Caco-2 (cell line): ENCODE results near the gene AP4E1. TPM values are rescaled to one million over a fixed set of nuclear protein-coding genes. Genes with fewer than 3 reads are reported as not detected.

Experiments
- BruUV-seq: library from RNA; stranded (reverse); fragments of 400-500 nt; replicated peaks from 2 replicates; lab custom pipeline; 2021; lab: Mats Ljungman, UMichigan
- CTCF ChIA-PET: fragments of 300-600 bp; sonication (Branson Sonifier 250); formaldehyde crosslinking; loops from one replicate; lab custom pipeline; 2022; ENCODE audit warnings: antibody characterized with exemption; lab: Charles Lee
- POLR2A ChIA-PET: fragments of 300-600 bp; sonication (Branson Sonifier 250); formaldehyde crosslinking; loops from one replicate; lab custom pipeline; 2022; ENCODE audit warnings: antibody characterized with exemption; lab: Charles Lee
- DNase-seq, 2 experiments: peaks; one replicate each; pipeline versions ENCODE4 v3.0.0 to v3.0.0-alpha.2; 2020 to 2022
- H3K27me3 ChIP-seq: replicated peaks from 2 replicates; pipeline ENCODE4 v1.6.0; 2011; ENCODE audit warnings: low read length; ENCODE audit not compliant: control insufficient read depth, insufficient read depth
- H3K36me3 ChIP-seq: 2 replicates; pipeline ENCODE4 v1.5.1; 2011; ENCODE audit warnings: low read length; ENCODE audit not compliant: control insufficient read depth, insufficient read depth
- H3K4me1 ChIP-seq: fragments of 250-450 bp; sonication (Bioruptor Pico); 2 replicates; pipeline ENCODE4 v1.5.1; 2020; ENCODE audit warnings: mild to moderate bottlenecking
- H3K4me3 ChIP-seq: 2 replicates; pipeline ENCODE4 v1.5.1; 2011; ENCODE audit warnings: low read depth, mild to moderate bottlenecking, control low read depth, low read length
- H3K9me3 ChIP-seq: fragments of 250-450 bp; sonication (Bioruptor Pico); 2 replicates; pipeline ENCODE4 v1.5.1; 2020; ENCODE audit warnings: mild to moderate bottlenecking, moderate library complexity
- H3K27ac Mint-ChIP-seq: one replicate; pipeline ENCODE4 v1.8.0; 2022; ENCODE audit warnings: mixed read lengths; ENCODE audit not compliant: unreplicated experiment
- H3K27me3 Mint-ChIP-seq: one replicate; pipeline ENCODE4 v1.8.0; 2022; ENCODE audit warnings: mixed read lengths; ENCODE audit not compliant: insufficient read depth, unreplicated experiment
- H3K36me3 Mint-ChIP-seq: one replicate; pipeline ENCODE4 v1.8.0; 2022; ENCODE audit warnings: mild to moderate bottlenecking, mixed read lengths; ENCODE audit not compliant: insufficient read depth, unreplicated experiment
- H3K4me1 Mint-ChIP-seq: one replicate; pipeline ENCODE4 v1.8.0; 2022; ENCODE audit warnings: low read depth, mixed read lengths; ENCODE audit not compliant: unreplicated experiment
- H3K4me3 Mint-ChIP-seq: one replicate; pipeline ENCODE4 v1.8.0; 2022; ENCODE audit warnings: mild to moderate bottlenecking, moderate library complexity, mixed read lengths; ENCODE audit not compliant: unreplicated experiment
- H3K9me3 Mint-ChIP-seq: one replicate; pipeline ENCODE4 v1.8.0; 2022; ENCODE audit warnings: mixed read lengths; ENCODE audit not compliant: unreplicated experiment
- CTCF ChIP-seq, 2 experiments: fragments of 200-600 bp in 1 of 2; IDR thresholded peaks; 1 replicate in 1 of 2; 2 replicates in 1 of 2; pipeline versions ENCODE4 v1.5.1 to v1.8.0; 2011 to 2022; ENCODE audit warnings: antibody characterized with exemption in 1 of 2, control low read depth in 1 of 2, inconsistent platforms in 1 of 2, low read depth in 1 of 2, low read length in 1 of 2, mild to moderate bottlenecking in 1 of 2, moderate library complexity in 1 of 2; ENCODE audit not compliant: insufficient read depth in 1 of 2, severe bottlenecking in 1 of 2, unreplicated experiment in 1 of 2
- intact Hi-C: fragments of 100-400 bp; cut with micrococcal nuclease; formaldehyde crosslinking; loops from one replicate; pipeline ENCODE4 v1.10.0; 2022; ENCODE audit not compliant: unreplicated experiment
- total RNA-seq: library from RNA; stranded (reverse); gene quantifications from 2 replicates; pipeline ENCODE4 v1.2.3, GENCODE V29; 2022

AP4E1 gene
- total RNA-seq, 1 experiment from 2014 or later, result 15.9 TPM

- ChIA-PET CTCF (no interaction called here), POLR2A (no interaction called here)
- Histone ChIP-seq H3K9me3 (peaks cover 29% of the 10 kb centered on the region), H3K27me3 (no peaks in the 10 kb centered on the region), H3K4me3 (no peak overlapping the region), H3K4me1 (peaks cover 7% of the 10 kb centered on the region; the same call in 1 of the 2 replicates), H3K36me3 (no peaks in the 10 kb centered on the region)
- peaks cover 76% of the 10 kb centered on the region for H3K36me3 Mint-ChIP-seq
- H3K27me3 Mint-ChIP-seq, result no peaks in the 10 kb centered on the region
- no peak overlapping the region for H3K27ac Mint-ChIP-seq
- H3K4me3 Mint-ChIP-seq, result no peak overlapping the region
- TSS peak; percentile 7 for BruUV-seq
- no peak for DNase-seq
- no peaks in the 10 kb centered on the region for H3K4me1 Mint-ChIP-seq
- intact Hi-C loops, result no loop called here
- H3K9me3 Mint-ChIP-seq, result peaks cover 58% of the 10 kb centered on the region
- no peak for TF ChIP-seq CTCF (IDR thresholded peaks at IDR 0.05; ENCODE audit: insufficient read depth in 1 of 2, low read depth in 1 of 2, low read length in 1 of 2, severe bottlenecking in 1 of 2, unreplicated experiment in 1 of 2)
Measured at GRCh38 chr15:50959717-50960116, 51.2 kb downstream of the AP4E1 start.

- Histone ChIP-seq H3K9me3 (peaks cover 29% of the 10 kb centered on the region), H3K4me3 (no peak overlapping the region), H3K36me3 (no peaks in the 10 kb centered on the region), H3K4me1 (peaks cover 7% of the 10 kb centered on the region; the same call in 1 of the 2 replicates), H3K27me3 (no peaks in the 10 kb centered on the region)
- no peak for TF ChIP-seq CTCF (IDR thresholded peaks at IDR 0.05; ENCODE audit: insufficient read depth in 1 of 2, low read depth in 1 of 2, low read length in 1 of 2, severe bottlenecking in 1 of 2, unreplicated experiment in 1 of 2)
- no peaks in the 10 kb centered on the region for H3K27me3 Mint-ChIP-seq
- H3K9me3 Mint-ChIP-seq, result peaks cover 76% of the 10 kb centered on the region
- BruUV-seq, result no TSS peak
- no peak for DNase-seq
- ChIA-PET POLR2A (no interaction called here), CTCF (no interaction called here)
- peaks cover 71% of the 10 kb centered on the region for H3K36me3 Mint-ChIP-seq
- no peak overlapping the region for H3K4me3 Mint-ChIP-seq
- intact Hi-C loops, result no loop called here
- no peak overlapping the region for H3K27ac Mint-ChIP-seq
- no peaks in the 10 kb centered on the region for H3K4me1 Mint-ChIP-seq
Measured at GRCh38 chr15:50964075-50964474, 55.6 kb downstream of the AP4E1 start.

- POLR2A ChIA-PET, result no interaction called here
- BruUV-seq, result no TSS peak
- Histone ChIP-seq H3K4me3 (no peak overlapping the region), H3K27me3 (no peaks in the 10 kb centered on the region), H3K4me1 (peaks cover 2% of the 10 kb centered on the region; the same call in 1 of the 2 replicates), H3K36me3 (no peaks in the 10 kb centered on the region; the same call in 1 of the 2 replicates), H3K9me3 (peaks cover 26% of the 10 kb centered on the region)
- TF ChIP-seq CTCF (IDR thresholded peaks at IDR 0.05; ENCODE audit: insufficient read depth in 1 of 2, low read depth in 1 of 2, low read length in 1 of 2, severe bottlenecking in 1 of 2, unreplicated experiment in 1 of 2), result no peak
- no peak overlapping the region for H3K4me3 Mint-ChIP-seq
- no peaks in the 10 kb centered on the region for H3K27me3 Mint-ChIP-seq
- intact Hi-C loops, result no loop called here
- CTCF ChIA-PET, result no interaction called here
- no peak overlapping the region for H3K27ac Mint-ChIP-seq
- H3K4me1 Mint-ChIP-seq, result no peaks in the 10 kb centered on the region
- DNase-seq, result no peak
- H3K9me3 Mint-ChIP-seq, result peaks cover 59% of the 10 kb centered on the region
- H3K36me3 Mint-ChIP-seq, result peaks cover 54% of the 10 kb centered on the region
Measured at GRCh38 chr15:50968353-50968752, 59.9 kb downstream of the AP4E1 start.
